ENCODE results near the gene ZNF76. TPM values are rescaled to one million over a fixed set of nuclear protein-coding genes. Genes with fewer than 3 reads are reported as not detected.
"Not testable (repeated sequence)": the region's sequence is repeated elsewhere in the genome, so short reads cannot be mapped to it uniquely, and the experiment has no call there.

ZNF76 gene
- total RNA-seq, 1 donor from 2014 or later: 14.8 TPM

GRCh38 chr6:35328108-35328723 is 68.7 kb downstream of the ZNF76 start:
- no peaks in the 10 kb centered on the region for H3K36me3 ChIP-seq
- Mint-ChIP-seq H3K27me3 (ENCODE audit: insufficient read depth, low read depth) (peaks cover 2% of the 10 kb centered on the region), H3K4me3 (no peak overlapping the region), H3K27ac (no peak overlapping the region), H3K9me3 (peaks cover 5% of the 10 kb centered on the region), H3K4me1 (peaks cover 5% of the 10 kb centered on the region), H3K36me3 (no peaks in the 10 kb centered on the region)
- no peak overlapping the region for H3K4me2 ChIP-seq
- no peak overlapping the region for H3K9ac ChIP-seq
- H3F3A ChIP-seq (ENCODE audit: low read depth): no peaks in the 10 kb centered on the region
- no peaks in the 10 kb centered on the region for H3K9me3 ChIP-seq (ENCODE audit: low read depth)
- H3K4me1 ChIP-seq: no peaks in the 10 kb centered on the region
- no peaks in the 10 kb centered on the region for H3K79me2 ChIP-seq (ENCODE audit: low read depth)
- no peak overlapping the region for H2AFZ ChIP-seq (replicated peaks)
- no peak for DNase-seq (ENCODE audit: low spot score)
- H3K27ac ChIP-seq: no peak overlapping the region
- TF ChIP-seq EZH2phosphoT487 (IDR thresholded peaks at IDR 0.05): no peak
- TF ChIP-seq, protein P1, sequence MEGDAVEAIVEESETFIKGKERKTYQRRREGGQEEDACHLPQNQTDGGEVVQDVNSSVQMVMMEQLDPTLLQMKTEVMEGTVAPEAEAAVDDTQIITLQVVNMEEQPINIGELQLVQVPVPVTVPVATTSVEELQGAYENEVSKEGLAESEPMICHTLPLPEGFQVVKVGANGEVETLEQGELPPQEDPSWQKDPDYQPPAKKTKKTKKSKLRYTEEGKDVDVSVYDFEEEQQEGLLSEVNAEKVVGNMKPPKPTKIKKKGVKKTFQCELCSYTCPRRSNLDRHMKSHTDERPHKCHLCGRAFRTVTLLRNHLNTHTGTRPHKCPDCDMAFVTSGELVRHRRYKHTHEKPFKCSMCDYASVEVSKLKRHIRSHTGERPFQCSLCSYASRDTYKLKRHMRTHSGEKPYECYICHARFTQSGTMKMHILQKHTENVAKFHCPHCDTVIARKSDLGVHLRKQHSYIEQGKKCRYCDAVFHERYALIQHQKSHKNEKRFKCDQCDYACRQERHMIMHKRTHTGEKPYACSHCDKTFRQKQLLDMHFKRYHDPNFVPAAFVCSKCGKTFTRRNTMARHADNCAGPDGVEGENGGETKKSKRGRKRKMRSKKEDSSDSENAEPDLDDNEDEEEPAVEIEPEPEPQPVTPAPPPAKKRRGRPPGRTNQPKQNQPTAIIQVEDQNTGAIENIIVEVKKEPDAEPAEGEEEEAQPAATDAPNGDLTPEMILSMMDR (IDR thresholded peaks at IDR 0.05): no peak
- TF ChIP-seq EZH2 (IDR thresholded peaks at IDR 0.05): no peak
- no peaks in the 10 kb centered on the region for H3K27me3 ChIP-seq
- no peaks in the 10 kb centered on the region for H4K20me1 ChIP-seq (ENCODE audit: low read depth)
- H3K4me3 ChIP-seq: no peak overlapping the region

DNA sequence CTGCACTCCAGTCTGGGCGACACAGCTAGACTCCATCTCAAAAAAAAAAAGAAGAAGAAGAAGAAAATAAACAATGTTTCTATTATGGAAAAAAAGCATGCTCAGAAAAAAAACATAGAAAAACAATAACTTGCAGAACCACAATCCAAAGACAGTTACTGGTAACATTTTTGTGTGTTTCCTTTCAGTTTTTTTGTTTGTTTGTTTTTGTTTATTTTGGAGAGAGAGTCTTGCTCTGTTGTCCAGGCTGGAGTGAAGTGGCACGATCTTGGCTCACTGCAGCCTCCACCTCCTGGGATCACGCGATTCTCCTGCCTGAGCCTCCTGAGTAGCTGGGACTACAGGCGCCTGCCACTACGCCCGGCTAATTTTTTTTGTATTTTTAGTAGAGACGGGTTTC is 69.4 kb downstream of the ZNF76 start:
- not testable (repeated sequence) for H3K9ac ChIP-seq; H4K20me1 ChIP-seq (ENCODE audit: low read depth); H3K4me2 ChIP-seq; H3K27ac ChIP-seq; H3K9me3 Mint-ChIP-seq; H3K36me3 Mint-ChIP-seq; H3K27ac Mint-ChIP-seq; H2AFZ ChIP-seq (replicated peaks); H3K27me3 ChIP-seq; DNase-seq (ENCODE audit: low spot score); H3K4me1 ChIP-seq; H3K4me1 Mint-ChIP-seq; H3K79me2 ChIP-seq (ENCODE audit: low read depth); H3K9me3 ChIP-seq (ENCODE audit: low read depth); H3K27me3 Mint-ChIP-seq (ENCODE audit: insufficient read depth, low read depth); H3K4me3 ChIP-seq; H3K4me3 Mint-ChIP-seq; H3F3A ChIP-seq (ENCODE audit: low read depth); H3K36me3 ChIP-seq

DNA sequence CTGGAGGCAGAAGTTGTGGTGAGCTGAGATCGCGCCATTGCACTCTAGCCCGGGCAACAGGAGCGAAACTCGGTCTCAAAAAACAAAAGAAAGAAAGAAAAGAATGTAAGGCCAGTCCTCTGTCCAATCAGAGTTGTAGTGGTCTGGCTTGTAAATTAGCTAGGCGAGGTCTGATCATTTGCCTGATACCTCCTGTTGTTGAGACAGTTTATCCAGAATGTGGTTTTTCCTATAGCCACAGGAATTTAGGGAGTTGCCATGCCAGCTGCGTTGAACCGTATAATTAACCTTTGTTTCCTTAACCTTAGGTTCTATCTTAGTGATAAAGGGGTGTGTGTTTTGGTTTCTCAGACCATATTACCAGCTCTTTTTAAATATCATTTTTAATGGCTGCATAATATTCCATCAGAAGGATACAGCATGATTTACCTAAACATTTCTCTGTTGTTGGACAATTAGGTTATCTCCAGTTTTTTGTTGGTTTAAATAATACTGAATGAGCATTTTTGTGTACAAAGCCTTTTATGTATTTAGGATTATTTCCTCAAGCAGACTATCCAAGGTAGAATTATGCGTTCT is 71.1 kb downstream of the ZNF76 start:
- Histone ChIP-seq H3K27me3 (peaks cover 7% of the 10 kb centered on the region), H2AFZ (replicated peaks) (no peak overlapping the region), H3K4me1 (no peaks in the 10 kb centered on the region), H3K4me3 (no peak overlapping the region), H3K9me3 (ENCODE audit: low read depth) (no peaks in the 10 kb centered on the region), H3K9ac (no peak overlapping the region), H3K79me2 (ENCODE audit: low read depth) (no peaks in the 10 kb centered on the region), H3K36me3 (no peaks in the 10 kb centered on the region), H3K27ac (no peak overlapping the region), H3K4me2 (no peak overlapping the region), H4K20me1 (ENCODE audit: low read depth) (no peaks in the 10 kb centered on the region), H3F3A (ENCODE audit: low read depth) (no peaks in the 10 kb centered on the region)
- H3K4me3 Mint-ChIP-seq: no peak overlapping the region
- peaks cover 5% of the 10 kb centered on the region for H3K4me1 Mint-ChIP-seq
- no peak overlapping the region for H3K27ac Mint-ChIP-seq
- peaks cover 9% of the 10 kb centered on the region for H3K9me3 Mint-ChIP-seq
- no peaks in the 10 kb centered on the region for H3K36me3 Mint-ChIP-seq
- H3K27me3 Mint-ChIP-seq (ENCODE audit: insufficient read depth, low read depth): peaks cover 8% of the 10 kb centered on the region
- no peak for DNase-seq (ENCODE audit: low spot score)
- no peak for TF ChIP-seq EZH2phosphoT487 (IDR thresholded peaks at IDR 0.05)
- TF ChIP-seq EZH2 (IDR thresholded peaks at IDR 0.05): no peak
- TF ChIP-seq, protein P1 (IDR thresholded peaks at IDR 0.05): no peak

DNA sequence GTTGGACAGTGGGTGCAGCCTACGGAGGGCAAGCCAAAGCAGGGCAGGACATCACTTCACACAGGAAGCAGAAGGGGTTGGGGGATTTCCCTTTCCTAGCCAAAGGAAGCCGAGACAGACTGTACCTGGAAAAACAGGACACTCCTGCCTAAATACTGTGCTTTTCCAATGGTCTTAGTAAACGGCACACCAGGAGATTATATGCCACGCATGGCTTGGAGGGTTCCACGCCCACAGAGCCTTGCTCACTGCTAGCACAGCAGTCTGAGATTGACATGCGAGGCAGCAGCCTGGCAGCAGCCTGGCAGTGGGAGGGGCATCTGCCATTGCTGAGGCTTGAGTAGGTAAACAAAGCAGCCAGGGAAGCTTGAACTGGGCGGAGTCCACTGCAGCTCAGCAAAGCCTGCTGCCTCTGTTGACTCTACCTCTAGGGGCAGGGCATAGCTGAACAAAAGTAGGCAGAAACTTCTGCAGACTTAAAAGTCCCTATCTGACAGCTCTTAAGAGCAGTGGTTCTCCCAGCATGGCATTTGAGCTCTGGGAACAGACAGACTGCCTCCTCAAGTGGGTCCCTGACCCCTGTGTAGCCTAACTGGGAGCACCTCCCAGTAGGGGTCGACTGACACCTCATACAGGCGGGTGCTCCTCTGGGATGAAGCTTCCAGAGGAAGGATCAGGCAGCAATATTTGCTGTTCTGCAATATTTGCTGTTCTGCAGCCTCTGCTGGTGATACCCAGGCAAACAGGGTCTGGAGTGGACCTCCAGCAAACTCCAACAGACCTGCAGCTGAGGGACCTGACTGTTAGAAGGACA is 72.7 kb downstream of the ZNF76 start:
- DNase-seq (ENCODE audit: low spot score): peak; percentile 77
- not testable (repeated sequence) for H3K4me3 Mint-ChIP-seq; H3F3A ChIP-seq (ENCODE audit: low read depth); H4K20me1 ChIP-seq (ENCODE audit: low read depth); H2AFZ ChIP-seq (replicated peaks); H3K4me1 ChIP-seq; H3K4me3 ChIP-seq; H3K27ac ChIP-seq; H3K4me1 Mint-ChIP-seq; H3K9me3 ChIP-seq (ENCODE audit: low read depth); H3K36me3 ChIP-seq; H3K36me3 Mint-ChIP-seq; H3K9ac ChIP-seq; H3K4me2 ChIP-seq; H3K27me3 ChIP-seq; H3K9me3 Mint-ChIP-seq; H3K27ac Mint-ChIP-seq; H3K79me2 ChIP-seq (ENCODE audit: low read depth)
- TF ChIP-seq, protein P1 (IDR thresholded peaks at IDR 0.05): peak; percentile 38
- peaks cover 10% of the 10 kb centered on the region for H3K27me3 Mint-ChIP-seq (ENCODE audit: insufficient read depth, low read depth)

Data from neural progenitor cell (in vitro differentiated cells).